Measurements from ENCODE around the gene LDB2.

LDB2 gene

DNA sequence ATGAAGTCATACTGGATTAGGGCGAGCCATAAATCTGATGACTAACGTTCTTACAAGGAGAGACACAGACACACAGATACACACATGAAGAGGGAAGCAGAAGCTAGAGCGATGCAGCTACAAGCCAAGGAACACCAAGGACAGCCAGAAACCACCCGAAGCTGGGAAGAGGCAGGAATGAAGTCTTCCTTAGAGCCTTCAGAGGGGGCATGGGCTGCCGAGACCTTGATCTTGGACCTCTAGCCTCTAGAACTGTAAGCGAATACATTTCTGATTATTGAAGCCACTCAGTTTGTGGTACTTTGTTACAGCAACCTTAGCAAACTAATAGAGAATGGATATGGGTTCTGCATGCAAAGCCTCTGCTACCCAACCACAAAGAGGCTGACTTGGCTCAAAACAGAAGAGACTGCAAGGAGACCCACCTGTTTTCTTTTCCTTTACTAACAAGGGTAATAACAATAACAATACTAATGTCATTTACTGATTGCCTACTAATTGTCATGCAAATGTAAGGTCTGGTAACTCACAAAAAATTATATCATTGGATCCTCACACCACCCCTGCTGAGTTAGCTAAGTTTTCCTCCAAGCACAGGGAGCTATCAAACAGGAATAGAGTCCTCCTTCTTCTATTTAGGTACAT, 10.1 kb upstream of the LDB2 start:
- no peaks in the 10 kb centered on the region for H3K27me3 Mint-ChIP-seq
- no peaks in the 10 kb centered on the region for H3K36me3 Mint-ChIP-seq (ENCODE audit: insufficient read depth)
- H3K4me3 Mint-ChIP-seq = no peak overlapping the region
- H3K27ac Mint-ChIP-seq = no peak overlapping the region
- no peaks in the 10 kb centered on the region for H3K9me3 Mint-ChIP-seq
- no peak for ATAC-seq (replicated peaks)
- no peaks in the 10 kb centered on the region for H3K4me1 Mint-ChIP-seq (ENCODE audit: low read depth in 2 of 2)
- DNase-seq = no peak

- DNase-seq (no peak), ATAC-seq (replicated peaks) (no peak)
- Mint-ChIP-seq H3K9me3 (no peaks in the 10 kb centered on the region), H3K4me3 (no peak overlapping the region), H3K27ac (peak overlapping the region in 1 of 2 donors; percentile 17), H3K4me1 (ENCODE audit: low read depth in 2 of 2) (peaks cover 5 to 10% of the 10 kb centered on the region in 2 donors), H3K36me3 (ENCODE audit: insufficient read depth) (peaks cover 7% of the 10 kb centered on the region), H3K27me3 (no peaks in the 10 kb centered on the region)
Measured at GRCh38 chr4:16900325-16900724, 1.9 kb upstream of the LDB2 start.

DNA sequence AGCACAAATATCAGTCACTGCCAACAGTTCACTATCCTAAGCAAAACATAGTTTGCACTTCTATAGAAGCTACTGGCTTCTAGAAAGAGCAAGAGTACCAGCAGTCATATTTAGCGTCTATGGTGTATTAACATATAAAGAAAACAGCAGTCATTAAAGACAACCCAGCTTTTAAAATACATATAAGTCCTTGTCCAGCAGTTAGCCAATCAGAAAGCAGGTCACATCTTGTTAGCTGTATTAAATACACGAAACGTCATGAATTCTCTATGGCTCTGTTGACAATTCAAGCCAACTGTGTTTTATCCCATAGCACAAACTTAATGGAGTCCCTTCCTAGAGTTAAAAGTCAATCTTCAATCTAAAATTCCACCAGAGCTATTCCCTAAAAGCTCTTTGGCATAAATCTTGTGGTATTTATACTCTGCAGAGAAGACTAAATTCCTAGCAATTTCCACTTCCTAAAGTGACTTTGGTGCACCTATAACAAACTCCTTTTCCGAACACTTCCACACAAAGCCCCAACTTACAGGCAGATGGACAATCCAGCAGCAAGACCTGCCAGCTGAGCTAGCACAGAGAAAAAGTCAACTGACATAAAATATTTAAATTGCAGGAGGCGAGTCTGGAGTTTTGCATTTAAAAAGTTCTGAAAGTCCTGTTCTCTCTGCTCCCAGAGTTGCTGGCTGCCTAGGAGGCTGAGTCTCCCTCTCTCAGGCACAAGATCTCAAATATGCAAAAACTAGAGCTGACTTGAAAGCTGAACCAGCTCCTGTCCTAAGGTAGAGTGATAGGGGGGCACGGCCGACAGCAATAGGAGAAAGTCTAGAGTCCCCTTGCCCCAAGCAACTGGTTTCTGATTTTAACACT, 1.3 kb downstream of the LDB2 start:
- no peak overlapping the region for H3K27ac Mint-ChIP-seq
- peaks cover 7% of the 10 kb centered on the region for H3K36me3 Mint-ChIP-seq (ENCODE audit: insufficient read depth)
- no peak for DNase-seq
- no peaks in the 10 kb centered on the region for H3K9me3 Mint-ChIP-seq
- peaks cover 5 to 32% of the 10 kb centered on the region in 2 donors for H3K4me1 Mint-ChIP-seq (ENCODE audit: low read depth in 2 of 2)
- no peak for ATAC-seq (replicated peaks)
- H3K27me3 Mint-ChIP-seq = no peaks in the 10 kb centered on the region
- H3K4me3 Mint-ChIP-seq = no peak overlapping the region

DNA sequence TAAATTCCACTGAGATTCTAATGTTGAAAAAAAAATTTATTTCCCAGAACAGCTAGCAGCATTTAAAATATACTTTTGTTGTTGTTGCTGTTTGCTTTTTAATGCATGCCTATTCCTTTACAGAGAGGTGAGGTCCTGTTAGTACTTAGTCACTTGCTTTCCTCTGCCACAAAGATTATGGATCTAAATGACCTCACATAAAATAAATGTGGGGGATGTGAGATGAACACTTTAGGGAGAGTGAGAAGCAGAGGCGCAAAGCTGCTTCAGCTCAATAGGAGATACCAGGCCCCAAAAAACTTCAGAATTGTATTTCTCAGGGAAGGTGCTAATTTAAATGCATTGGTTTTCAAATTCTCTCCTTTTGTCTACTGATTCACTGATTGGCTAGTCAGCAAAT, 4.0 kb downstream of the LDB2 start:
- H3K36me3 Mint-ChIP-seq (ENCODE audit: insufficient read depth) = peaks cover 4% of the 10 kb centered on the region
- no peaks in the 10 kb centered on the region for H3K27me3 Mint-ChIP-seq
- H3K27ac Mint-ChIP-seq = no peak overlapping the region
- DNase-seq (no peak), ATAC-seq (replicated peaks) (no peak)
- H3K4me1 Mint-ChIP-seq (ENCODE audit: low read depth in 2 of 2) = peaks cover 10 to 46% of the 10 kb centered on the region in 2 donors
- H3K9me3 Mint-ChIP-seq = no peaks in the 10 kb centered on the region
- no peak overlapping the region for H3K4me3 Mint-ChIP-seq

DNA sequence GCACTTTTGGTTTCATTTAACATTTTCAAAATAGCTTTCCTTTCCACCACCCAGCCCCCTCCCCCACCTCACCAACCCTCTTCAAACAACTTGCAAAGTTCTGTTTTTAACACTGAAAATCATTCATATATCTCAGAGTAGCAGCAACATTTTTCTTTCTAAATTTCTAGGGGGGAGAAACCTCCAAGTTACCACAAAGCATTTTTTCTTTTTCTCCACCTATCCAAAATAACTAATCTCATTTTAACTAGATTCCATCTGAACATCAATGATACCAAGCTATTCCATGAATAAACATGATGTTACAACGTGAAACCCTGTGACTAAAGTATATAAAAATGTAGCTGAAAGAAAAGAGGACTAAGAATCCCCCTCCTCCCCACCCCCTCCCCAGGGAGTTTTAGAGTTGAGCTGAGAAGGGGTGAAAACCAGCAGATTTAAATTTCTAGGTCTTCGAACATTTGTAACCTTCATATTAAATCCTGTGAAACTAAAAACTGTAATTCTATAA, 5.2 kb downstream of the LDB2 start:
- Mint-ChIP-seq H3K4me3 (peak overlapping the region in 1 of 2 donors; percentile 59), H3K27ac (peak overlapping the region; percentile 32 to 86), H3K27me3 (no peaks in the 10 kb centered on the region), H3K36me3 (ENCODE audit: insufficient read depth) (no peaks in the 10 kb centered on the region), H3K4me1 (ENCODE audit: low read depth in 2 of 2) (peaks cover 9 to 49% of the 10 kb centered on the region in 2 donors), H3K9me3 (no peaks in the 10 kb centered on the region)
- ATAC-seq (replicated peaks) = no peak
- no peak for DNase-seq

GRCh38 chr4:16890651-16891050, 7.8 kb downstream of the LDB2 start:
- H3K9me3 Mint-ChIP-seq = no peaks in the 10 kb centered on the region
- peaks cover 9 to 48% of the 10 kb centered on the region in 2 donors for H3K4me1 Mint-ChIP-seq (ENCODE audit: low read depth in 2 of 2)
- H3K36me3 Mint-ChIP-seq (ENCODE audit: insufficient read depth) = no peaks in the 10 kb centered on the region
- ATAC-seq (replicated peaks) (peak; percentile 59), DNase-seq (no peak)
- peak overlapping the region in 1 of 2 donors; percentile 19 for H3K27ac Mint-ChIP-seq
- no peaks in the 10 kb centered on the region for H3K27me3 Mint-ChIP-seq
- peak overlapping the region; percentile 13 to 54 for H3K4me3 Mint-ChIP-seq

GRCh38 chr4:16889945-16890344, 8.5 kb downstream of the LDB2 start:
- Mint-ChIP-seq H3K9me3 (no peaks in the 10 kb centered on the region), H3K36me3 (ENCODE audit: insufficient read depth) (no peaks in the 10 kb centered on the region), H3K27me3 (no peaks in the 10 kb centered on the region), H3K4me3 (peak overlapping the region; percentile 13 to 54), H3K27ac (peak overlapping the region in 1 of 2 donors; percentile 19), H3K4me1 (ENCODE audit: low read depth in 2 of 2) (peaks cover 11 to 55% of the 10 kb centered on the region in 2 donors)
- ATAC-seq (replicated peaks) (no peak), DNase-seq (no peak)

- no peak overlapping the region for H3K27ac Mint-ChIP-seq
- no peaks in the 10 kb centered on the region for H3K27me3 Mint-ChIP-seq
- ATAC-seq (replicated peaks) (no peak), DNase-seq (no peak)
- no peaks in the 10 kb centered on the region for H3K36me3 Mint-ChIP-seq (ENCODE audit: insufficient read depth)
- peaks cover 11 to 48% of the 10 kb centered on the region in 2 donors for H3K4me1 Mint-ChIP-seq (ENCODE audit: low read depth in 2 of 2)
- no peak overlapping the region for H3K4me3 Mint-ChIP-seq
- H3K9me3 Mint-ChIP-seq = no peaks in the 10 kb centered on the region
Measured at GRCh38 chr4:16887887-16888286, 10.6 kb downstream of the LDB2 start.

DNA sequence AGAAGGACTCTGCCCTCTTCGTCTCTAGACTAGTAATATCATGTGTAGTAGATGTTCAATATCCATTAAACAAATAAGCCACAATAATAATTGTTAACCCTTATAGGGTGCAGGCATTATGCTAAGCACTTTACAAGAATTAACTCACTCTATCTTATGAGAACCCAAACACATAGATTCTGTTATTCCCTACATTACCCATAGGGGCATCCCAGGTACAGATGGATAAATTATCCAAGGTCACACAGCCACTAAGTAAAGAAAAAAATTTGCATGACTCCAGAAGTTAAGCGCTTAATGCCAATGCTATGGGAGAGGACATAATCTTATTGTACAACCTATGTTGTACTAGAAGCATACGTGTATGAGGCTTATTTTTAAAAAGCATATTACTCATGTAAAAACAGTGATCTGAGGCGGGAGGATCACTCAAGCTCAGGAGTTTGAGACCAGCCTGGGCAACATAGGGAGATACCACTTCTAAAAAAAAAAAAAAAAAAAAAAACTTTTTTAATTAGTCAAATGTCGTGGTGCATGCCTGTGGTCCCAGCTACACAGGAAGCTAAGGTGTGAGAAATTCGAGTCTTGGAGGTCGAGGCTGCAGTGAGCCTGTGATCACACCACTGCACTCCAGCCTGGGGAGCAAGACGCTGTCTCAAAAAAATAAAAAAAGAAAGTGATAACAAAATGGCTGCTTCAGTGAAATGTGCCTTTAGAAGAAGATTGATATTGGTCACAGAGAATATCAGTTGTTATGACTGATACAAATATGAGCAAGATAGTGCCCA, 13.6 kb downstream of the LDB2 start:
- H3K4me3 Mint-ChIP-seq = peak overlapping the region in 1 of 2 donors; percentile 51

DNA sequence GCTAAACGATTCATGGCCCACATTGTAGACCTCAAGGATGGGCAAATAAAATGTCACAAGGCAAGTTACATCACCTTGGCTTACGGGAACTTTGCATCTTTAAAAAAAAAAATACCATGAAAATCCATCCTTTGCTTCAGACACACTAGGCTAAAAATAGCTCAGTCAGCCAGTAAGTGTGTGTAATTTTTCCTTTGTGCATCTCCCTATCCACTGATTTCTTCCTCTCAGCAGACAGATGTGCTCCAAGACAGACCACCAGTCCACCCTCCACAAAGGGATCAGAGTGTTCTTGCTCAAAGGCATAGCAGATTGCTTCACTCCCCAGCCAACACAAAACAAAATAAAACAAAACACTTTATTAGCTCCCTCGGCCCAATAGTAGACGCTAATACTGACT, 14.6 kb downstream of the LDB2 start:
- Mint-ChIP-seq H3K4me3 (no peak overlapping the region), H3K27ac (no peak overlapping the region), H3K36me3 (ENCODE audit: insufficient read depth) (no peaks in the 10 kb centered on the region), H3K9me3 (no peaks in the 10 kb centered on the region), H3K27me3 (no peaks in the 10 kb centered on the region), H3K4me1 (ENCODE audit: low read depth in 2 of 2) (peaks cover 2 to 17% of the 10 kb centered on the region in 2 donors)
- ATAC-seq (replicated peaks) (no peak), DNase-seq (no peak)

More for the DNA sequence above, 13.6 kb downstream of the LDB2 start:
- Mint-ChIP-seq H3K9me3 (no peaks in the 10 kb centered on the region), H3K27ac (peak overlapping the region in 1 of 2 donors; percentile 19), H3K36me3 (ENCODE audit: insufficient read depth) (no peaks in the 10 kb centered on the region), H3K4me1 (ENCODE audit: low read depth in 2 of 2) (peaks cover 3 to 25% of the 10 kb centered on the region in 2 donors), H3K27me3 (no peaks in the 10 kb centered on the region)
- peak; percentile 82 for ATAC-seq (replicated peaks)
- peak in 1 of 3 experiments; percentile 5 for DNase-seq

DNA sequence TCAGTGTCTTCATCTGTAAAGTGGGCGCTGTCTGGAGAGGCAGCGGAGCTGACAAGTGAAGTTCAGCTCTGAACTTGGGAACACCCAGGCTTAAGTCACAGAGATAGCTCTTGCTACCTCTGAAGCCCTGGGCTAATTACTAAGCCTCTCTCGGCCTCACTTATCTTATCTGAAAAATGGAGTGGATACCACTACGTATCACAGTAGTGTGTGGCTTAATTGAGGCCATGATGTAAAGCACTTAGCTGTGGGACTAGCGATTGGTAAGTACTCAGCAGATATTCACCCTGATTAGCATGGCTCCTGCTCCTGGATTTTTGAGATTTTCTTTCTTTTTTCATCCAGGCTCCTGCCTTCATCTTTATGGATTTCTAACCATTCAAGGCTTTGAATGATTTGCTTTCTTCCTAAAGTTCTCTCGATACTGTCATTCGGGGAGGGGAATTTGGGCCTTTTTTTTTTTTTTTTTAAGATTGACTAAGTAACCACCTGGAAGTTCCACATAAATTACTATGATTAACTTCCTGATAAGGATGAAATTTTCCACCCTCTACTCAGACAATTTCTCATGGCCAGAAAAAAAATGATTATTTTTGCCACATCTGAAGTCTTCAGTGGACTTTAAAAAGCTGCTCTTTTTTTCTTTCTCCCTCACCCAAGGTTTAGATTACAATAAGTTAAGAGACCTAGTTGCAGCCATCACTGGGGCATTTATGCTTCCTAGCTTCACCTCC, 17.1 kb downstream of the LDB2 start:
- ATAC-seq (replicated peaks) (no peak), DNase-seq (no peak)
- H3K27ac Mint-ChIP-seq = no peak overlapping the region
- no peaks in the 10 kb centered on the region for H3K36me3 Mint-ChIP-seq (ENCODE audit: insufficient read depth)
- H3K27me3 Mint-ChIP-seq = no peaks in the 10 kb centered on the region
- H3K9me3 Mint-ChIP-seq = no peaks in the 10 kb centered on the region
- H3K4me1 Mint-ChIP-seq (ENCODE audit: low read depth in 2 of 2) = peaks cover 2 to 15% of the 10 kb centered on the region in 2 donors
- no peak overlapping the region for H3K4me3 Mint-ChIP-seq

DNA sequence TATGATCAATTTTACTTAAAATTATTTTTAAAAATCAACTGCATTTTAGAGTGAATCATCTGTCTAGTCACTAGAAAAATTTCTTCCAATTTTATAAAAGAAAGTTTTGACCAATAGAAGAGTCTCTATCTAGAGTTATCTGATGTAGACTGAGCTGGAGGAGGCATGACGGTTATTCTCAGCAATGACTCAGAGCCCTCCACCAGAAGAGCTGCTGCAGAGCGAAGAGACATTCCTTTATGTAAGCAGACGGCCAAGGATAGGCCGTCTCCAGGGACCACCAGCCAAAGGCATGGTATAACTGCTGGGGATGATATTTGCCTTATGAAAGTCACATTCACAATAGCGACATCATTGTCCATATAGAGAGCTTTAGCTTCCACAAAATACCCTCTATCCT, 23.0 kb downstream of the LDB2 start:
- Mint-ChIP-seq H3K36me3 (ENCODE audit: insufficient read depth) (no peaks in the 10 kb centered on the region), H3K27ac (no peak overlapping the region), H3K4me1 (ENCODE audit: low read depth in 2 of 2) (no peaks in the 10 kb centered on the region), H3K9me3 (no peaks in the 10 kb centered on the region), H3K4me3 (no peak overlapping the region), H3K27me3 (no peaks in the 10 kb centered on the region)
- no peak for ATAC-seq (replicated peaks)
- no peak for DNase-seq
